Measurements from ENCODE around the gene SERGEF.

Gene SERGEF

GRCh38 chr11:17988465-17988864 is 24.4 kb downstream of the SERGEF start:
- peaks cover 48% of the 10 kb centered on the region for H3K36me3 ChIP-seq (ENCODE audit: low read depth)
- no peak overlapping the region for H3K4me3 ChIP-seq (ENCODE audit: severe bottlenecking)
- no peak for DNase-seq (ENCODE audit: low spot score)
- no peak overlapping the region for H3K27ac ChIP-seq (ENCODE audit: poor library complexity, severe bottlenecking)
- peaks cover 6% of the 10 kb centered on the region for H3K4me1 ChIP-seq (ENCODE audit: insufficient read depth, poor library complexity, severe bottlenecking)
- no peak for ATAC-seq (ENCODE audit: low read depth)
- no peaks in the 10 kb centered on the region for H3K27me3 ChIP-seq (ENCODE audit: insufficient read depth, poor library complexity, severe bottlenecking)
- no peaks in the 10 kb centered on the region for H3K9me3 ChIP-seq (ENCODE audit: severe bottlenecking)
- TF ChIP-seq, protein P1, sequence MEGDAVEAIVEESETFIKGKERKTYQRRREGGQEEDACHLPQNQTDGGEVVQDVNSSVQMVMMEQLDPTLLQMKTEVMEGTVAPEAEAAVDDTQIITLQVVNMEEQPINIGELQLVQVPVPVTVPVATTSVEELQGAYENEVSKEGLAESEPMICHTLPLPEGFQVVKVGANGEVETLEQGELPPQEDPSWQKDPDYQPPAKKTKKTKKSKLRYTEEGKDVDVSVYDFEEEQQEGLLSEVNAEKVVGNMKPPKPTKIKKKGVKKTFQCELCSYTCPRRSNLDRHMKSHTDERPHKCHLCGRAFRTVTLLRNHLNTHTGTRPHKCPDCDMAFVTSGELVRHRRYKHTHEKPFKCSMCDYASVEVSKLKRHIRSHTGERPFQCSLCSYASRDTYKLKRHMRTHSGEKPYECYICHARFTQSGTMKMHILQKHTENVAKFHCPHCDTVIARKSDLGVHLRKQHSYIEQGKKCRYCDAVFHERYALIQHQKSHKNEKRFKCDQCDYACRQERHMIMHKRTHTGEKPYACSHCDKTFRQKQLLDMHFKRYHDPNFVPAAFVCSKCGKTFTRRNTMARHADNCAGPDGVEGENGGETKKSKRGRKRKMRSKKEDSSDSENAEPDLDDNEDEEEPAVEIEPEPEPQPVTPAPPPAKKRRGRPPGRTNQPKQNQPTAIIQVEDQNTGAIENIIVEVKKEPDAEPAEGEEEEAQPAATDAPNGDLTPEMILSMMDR (IDR thresholded peaks at IDR 0.05; ENCODE audit: poor library complexity, severe bottlenecking) = no peak

DNA sequence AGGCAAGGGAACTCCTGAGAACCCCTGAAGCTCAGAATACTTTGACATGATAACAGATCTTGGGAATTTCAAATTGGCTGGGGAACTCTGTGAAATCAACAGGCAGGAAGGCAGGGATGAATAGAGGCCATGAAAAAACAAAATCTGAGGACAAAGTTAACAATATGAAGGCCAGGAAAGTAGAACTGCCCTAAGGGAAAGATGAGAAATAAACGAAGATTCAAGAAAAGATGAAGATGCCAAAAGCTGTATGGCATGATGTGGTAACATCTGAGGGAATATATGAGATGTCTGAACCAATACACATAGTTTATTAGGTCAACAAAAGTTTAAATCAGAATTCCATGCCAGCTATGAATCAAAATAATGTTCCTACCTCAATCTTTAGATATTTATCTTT is 25.0 kb downstream of the SERGEF start:
- Histone ChIP-seq H3K36me3 (ENCODE audit: low read depth) (peaks cover 47% of the 10 kb centered on the region), H3K9me3 (ENCODE audit: severe bottlenecking) (no peaks in the 10 kb centered on the region), H3K4me3 (ENCODE audit: severe bottlenecking) (no peak overlapping the region), H3K27me3 (ENCODE audit: insufficient read depth, poor library complexity, severe bottlenecking) (no peaks in the 10 kb centered on the region), H3K4me1 (ENCODE audit: insufficient read depth, poor library complexity, severe bottlenecking) (peaks cover 6% of the 10 kb centered on the region), H3K27ac (ENCODE audit: poor library complexity, severe bottlenecking) (no peak overlapping the region)
- TF ChIP-seq, protein P1 (IDR thresholded peaks at IDR 0.05; ENCODE audit: poor library complexity, severe bottlenecking) = no peak
- ATAC-seq (ENCODE audit: low read depth) (no peak), DNase-seq (ENCODE audit: low spot score) (no peak)

DNA sequence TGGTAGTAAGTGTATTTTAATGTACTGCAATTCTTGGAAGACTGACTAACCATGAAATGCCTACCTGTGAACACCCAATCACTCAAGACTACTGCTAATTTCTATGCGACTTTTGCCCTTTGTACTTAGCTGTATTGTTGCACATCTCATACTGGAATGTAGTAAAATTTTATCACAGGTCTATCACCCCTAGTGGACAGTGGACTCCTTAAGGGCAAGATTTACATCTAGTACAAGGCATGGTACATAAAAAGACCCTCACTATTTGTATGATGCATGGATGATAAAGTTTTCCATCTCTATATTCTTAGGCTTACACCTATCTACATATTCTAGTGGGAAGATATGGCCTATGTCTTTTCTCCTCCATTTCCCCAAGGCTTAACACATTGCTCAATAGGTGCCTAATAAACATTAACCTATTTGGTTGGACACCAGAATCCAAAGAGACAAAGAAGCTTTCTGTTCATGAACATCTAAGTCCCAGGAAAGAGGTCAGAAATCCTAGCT is 26.1 kb downstream of the SERGEF start:
- TF ChIP-seq, protein P1 (IDR thresholded peaks at IDR 0.05; ENCODE audit: poor library complexity, severe bottlenecking) = no peak
- DNase-seq (ENCODE audit: low spot score) = no peak
- Histone ChIP-seq H3K36me3 (ENCODE audit: low read depth) (peaks cover 38% of the 10 kb centered on the region), H3K9me3 (ENCODE audit: severe bottlenecking) (no peaks in the 10 kb centered on the region), H3K27ac (ENCODE audit: poor library complexity, severe bottlenecking) (no peak overlapping the region), H3K27me3 (ENCODE audit: insufficient read depth, poor library complexity, severe bottlenecking) (no peaks in the 10 kb centered on the region), H3K4me3 (ENCODE audit: severe bottlenecking) (no peak overlapping the region), H3K4me1 (ENCODE audit: insufficient read depth, poor library complexity, severe bottlenecking) (peaks cover 6% of the 10 kb centered on the region)
- ATAC-seq (ENCODE audit: low read depth) = peak; percentile 7; the same call in 1 of the 3 replicates

GRCh38 chr11:17986007-17986710 is 26.7 kb downstream of the SERGEF start:
- H3K27me3 ChIP-seq (ENCODE audit: insufficient read depth, poor library complexity, severe bottlenecking) = no peaks in the 10 kb centered on the region
- no peak overlapping the region for H3K27ac ChIP-seq (ENCODE audit: poor library complexity, severe bottlenecking)
- H3K36me3 ChIP-seq (ENCODE audit: low read depth) = peaks cover 32% of the 10 kb centered on the region
- peaks cover 6% of the 10 kb centered on the region for H3K4me1 ChIP-seq (ENCODE audit: insufficient read depth, poor library complexity, severe bottlenecking)
- peak; percentile 82 for ATAC-seq (ENCODE audit: low read depth)
- H3K9me3 ChIP-seq (ENCODE audit: severe bottlenecking) = no peaks in the 10 kb centered on the region
- no peak for DNase-seq (ENCODE audit: low spot score)
- no peak overlapping the region for H3K4me3 ChIP-seq (ENCODE audit: severe bottlenecking)
- TF ChIP-seq, protein P1 (IDR thresholded peaks at IDR 0.05; ENCODE audit: poor library complexity, severe bottlenecking) = no peak

- Histone ChIP-seq H3K36me3 (ENCODE audit: low read depth) (peaks cover 29% of the 10 kb centered on the region), H3K4me3 (ENCODE audit: severe bottlenecking) (no peak overlapping the region), H3K4me1 (ENCODE audit: insufficient read depth, poor library complexity, severe bottlenecking) (peaks cover 6% of the 10 kb centered on the region), H3K27ac (ENCODE audit: poor library complexity, severe bottlenecking) (no peak overlapping the region), H3K9me3 (ENCODE audit: severe bottlenecking) (no peaks in the 10 kb centered on the region), H3K27me3 (ENCODE audit: insufficient read depth, poor library complexity, severe bottlenecking) (no peaks in the 10 kb centered on the region)
- DNase-seq (ENCODE audit: low spot score) (no peak), ATAC-seq (ENCODE audit: low read depth) (peak; percentile 86)
- TF ChIP-seq, protein P1 (IDR thresholded peaks at IDR 0.05; ENCODE audit: poor library complexity, severe bottlenecking) = no peak
These were observed 27.3 kb downstream of the SERGEF start for GRCh38 chr11:17985517-17985916.
